Stimulated activated CD8-positive, alpha-beta memory T cell treated with anti-CD3 and anti-CD28 coated beads, Interleukin-7, amount 100 ng/mL, for 48 hours (primary cell): Measurements from ENCODE around the gene FNIP2.
"Not testable (repeated sequence)": the region's sequence is repeated elsewhere in the genome, so short reads cannot be mapped to it uniquely, and the experiment has no call there.

ENCODE experiments used
- DNase-seq, 2 donors: peaks; one replicate each; pipeline ENCODE4 v3.0.0-alpha.2; 2020; ENCODE audit warnings: low read depth in 1 of 2; ENCODE audit errors: extremely low read depth in 1 of 2

Gene FNIP2

GRCh38 chr4:158945529-158946108, 176.8 kb downstream of the FNIP2 start:
- no peak for DNase-seq

DNA sequence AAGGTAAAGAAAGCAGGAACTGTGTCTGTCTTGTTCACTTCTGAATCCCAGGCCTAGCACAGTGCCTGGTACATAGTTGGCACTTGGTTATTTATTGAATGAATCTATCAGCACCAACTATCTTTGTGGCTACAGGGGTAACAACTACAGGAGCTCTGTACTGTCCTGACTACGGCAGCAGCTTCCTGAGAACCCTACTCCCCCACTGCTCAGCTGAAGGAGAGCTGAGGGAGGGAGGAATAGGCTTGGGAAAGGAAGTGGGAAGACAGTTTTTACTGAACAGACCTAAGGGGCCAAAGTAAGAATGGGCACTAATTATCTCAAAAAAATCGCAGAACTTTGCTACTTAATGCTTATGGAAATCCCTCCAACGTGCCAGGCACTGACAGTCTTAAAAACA, 178.0 kb downstream of the FNIP2 start:
- DNase-seq, result no peak

- DNase-seq, result no peak
These were observed 179.2 kb downstream of the FNIP2 start for GRCh38 chr4:158948071-158948470.

DNA sequence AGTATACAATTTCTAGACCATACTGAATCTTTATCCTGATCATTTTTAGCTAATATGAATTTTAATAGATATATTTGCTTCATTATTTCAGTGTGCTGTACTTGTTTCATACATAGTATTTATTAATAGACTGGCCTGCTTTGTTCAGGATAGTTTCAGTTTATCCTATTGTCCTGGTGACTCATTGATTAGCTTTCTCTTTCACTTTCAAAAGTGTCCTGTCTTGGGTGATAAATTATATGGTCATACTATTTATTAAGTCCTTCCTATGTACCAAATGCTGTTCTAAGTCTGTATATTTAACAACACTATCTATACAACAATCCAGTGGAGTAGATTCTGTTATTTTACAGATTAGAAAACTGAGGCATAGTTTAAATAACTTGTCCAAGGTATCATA, 180.3 kb downstream of the FNIP2 start:
- no peak for DNase-seq

DNA sequence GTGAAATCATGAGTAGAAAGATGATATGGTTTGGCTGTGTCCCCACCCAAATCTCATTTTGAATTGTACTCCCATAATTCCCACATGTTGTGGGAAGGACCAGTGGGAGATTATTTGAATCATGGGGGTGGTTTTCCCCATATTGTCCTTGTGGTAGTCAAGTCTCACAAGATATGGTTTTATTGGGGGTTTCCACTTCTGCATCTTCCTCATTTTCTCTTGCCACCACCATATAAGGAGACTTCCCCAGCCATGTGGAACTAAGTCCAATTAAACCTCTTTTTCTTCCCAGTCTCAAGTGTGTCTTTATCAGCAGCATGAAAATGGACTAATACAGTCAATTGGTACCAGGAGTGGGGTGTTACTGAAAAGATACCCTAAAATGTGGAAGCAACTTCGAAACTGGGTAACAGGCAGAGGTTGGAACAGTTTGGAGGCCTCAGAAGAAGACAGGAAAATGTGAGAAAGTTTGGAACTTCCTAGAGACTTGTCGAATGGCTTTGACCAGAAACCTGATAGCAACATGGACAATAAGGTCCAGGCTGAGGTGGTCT, 183.5 kb downstream of the FNIP2 start:
- DNase-seq, result not testable (repeated sequence)

DNA sequence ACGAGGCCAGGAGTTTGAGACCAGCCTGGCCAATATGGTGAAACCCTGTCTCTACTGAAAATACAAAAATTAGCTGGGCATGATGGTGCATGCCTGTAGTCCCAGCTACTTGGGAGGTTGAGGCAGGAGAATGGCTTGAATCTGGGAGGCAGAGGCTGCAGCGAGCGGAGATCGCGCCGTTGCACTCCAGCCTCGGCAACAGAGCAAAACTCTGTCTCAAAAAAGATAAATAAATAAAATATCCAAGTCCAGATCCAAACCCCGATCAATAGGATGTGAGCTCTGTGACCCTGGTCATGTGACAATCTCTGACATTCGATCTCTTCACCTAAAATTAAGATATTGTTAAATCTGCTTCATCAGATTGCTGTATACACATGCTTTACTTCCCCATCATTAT, 187.5 kb downstream of the FNIP2 start:
- DNase-seq, result not testable (repeated sequence)

DNA sequence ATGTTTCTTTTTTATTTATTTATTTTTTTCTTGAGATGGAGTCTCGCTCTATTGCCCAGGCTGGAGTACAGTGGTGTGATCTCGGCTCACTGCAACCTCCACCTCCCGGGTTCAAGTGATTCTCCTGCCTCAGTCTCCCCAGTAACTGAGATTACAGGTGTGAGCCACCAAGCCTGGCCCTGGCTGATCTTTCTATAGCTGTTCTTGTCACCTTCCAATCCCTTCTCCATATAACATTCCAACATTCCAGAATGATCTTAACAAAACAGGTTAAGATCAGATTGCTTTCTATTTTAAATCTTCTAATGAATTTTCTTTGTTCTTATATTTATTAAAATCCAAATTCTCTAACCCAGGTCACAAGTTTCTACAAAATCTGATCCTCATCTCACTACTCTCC, 188.1 kb downstream of the FNIP2 start:
- not testable (repeated sequence) for DNase-seq
